GM19463 (cell line): ENCODE measurements around the gene NBPF3.
"Not testable (repeated sequence)": the region's sequence is repeated elsewhere in the genome, so short reads cannot be mapped to it uniquely, and the experiment has no call there.

Experiments used
- ATAC-seq: cut with Tn5 transposase; IDR thresholded peaks from one replicate; pipeline ENCODE4 v1.9.1; 2021; ENCODE audit warnings: mild to moderate bottlenecking, moderate library complexity; ENCODE audit not compliant: unreplicated experiment

Gene NBPF3

GRCh38 chr1:21439721-21440629, at the start of gene NBPF3:
TSS of gene NBPF3 (plus strand) at chr1:21440137. CDS start at chr1:21445087, 4,950 bp downstream.
- peak; percentile 92 for ATAC-seq

GRCh38 chr1:21391497-21391896, 48.4 kb upstream of the NBPF3 start:
- no peak for ATAC-seq

- no peak for ATAC-seq
These were observed 47.2 kb upstream of the NBPF3 start for GRCh38 chr1:21392587-21393263.

GRCh38 chr1:21396516-21396915, 43.4 kb upstream of the NBPF3 start:
- no peak for ATAC-seq

- no peak for ATAC-seq
These were observed 42.1 kb upstream of the NBPF3 start for GRCh38 chr1:21397813-21398188.

GRCh38 chr1:21401726-21402346, 38.1 kb upstream of the NBPF3 start:
- not testable (repeated sequence) for ATAC-seq

GRCh38 chr1:21406659-21407058, 33.3 kb upstream of the NBPF3 start:
- no peak for ATAC-seq

- not testable (repeated sequence) for ATAC-seq
These were observed 30.0 kb upstream of the NBPF3 start for GRCh38 chr1:21409897-21410296.

- ATAC-seq: no peak
These were observed 25.9 kb upstream of the NBPF3 start for GRCh38 chr1:21414015-21414414.

GRCh38 chr1:21420378-21420777, 19.6 kb upstream of the NBPF3 start:
- ATAC-seq: not testable (repeated sequence)

GRCh38 chr1:21421307-21421706, 18.6 kb upstream of the NBPF3 start:
- not testable (repeated sequence) for ATAC-seq

GRCh38 chr1:21427798-21428480, 12.0 kb upstream of the NBPF3 start:
- not testable (repeated sequence) for ATAC-seq

- not testable (repeated sequence) for ATAC-seq
These were observed 11.4 kb upstream of the NBPF3 start for GRCh38 chr1:21428481-21429073.

- ATAC-seq: not testable (repeated sequence)
These were observed 10.7 kb upstream of the NBPF3 start for GRCh38 chr1:21429210-21429609.

GRCh38 chr1:21430875-21431274, 9.1 kb upstream of the NBPF3 start:
- not testable (repeated sequence) for ATAC-seq

- no peak for ATAC-seq
These were observed 5.5 kb upstream of the NBPF3 start for GRCh38 chr1:21434394-21434793.

- ATAC-seq: no peak
These were observed 4.1 kb upstream of the NBPF3 start for GRCh38 chr1:21435646-21436487.

- ATAC-seq: no peak
These were observed 3.2 kb upstream of the NBPF3 start for GRCh38 chr1:21436488-21437340.

- no peak for ATAC-seq
These were observed 2.6 kb upstream of the NBPF3 start for GRCh38 chr1:21437341-21437640.
